Measurements from ENCODE around the gene GPR3.

The GPR3 gene

DNA sequence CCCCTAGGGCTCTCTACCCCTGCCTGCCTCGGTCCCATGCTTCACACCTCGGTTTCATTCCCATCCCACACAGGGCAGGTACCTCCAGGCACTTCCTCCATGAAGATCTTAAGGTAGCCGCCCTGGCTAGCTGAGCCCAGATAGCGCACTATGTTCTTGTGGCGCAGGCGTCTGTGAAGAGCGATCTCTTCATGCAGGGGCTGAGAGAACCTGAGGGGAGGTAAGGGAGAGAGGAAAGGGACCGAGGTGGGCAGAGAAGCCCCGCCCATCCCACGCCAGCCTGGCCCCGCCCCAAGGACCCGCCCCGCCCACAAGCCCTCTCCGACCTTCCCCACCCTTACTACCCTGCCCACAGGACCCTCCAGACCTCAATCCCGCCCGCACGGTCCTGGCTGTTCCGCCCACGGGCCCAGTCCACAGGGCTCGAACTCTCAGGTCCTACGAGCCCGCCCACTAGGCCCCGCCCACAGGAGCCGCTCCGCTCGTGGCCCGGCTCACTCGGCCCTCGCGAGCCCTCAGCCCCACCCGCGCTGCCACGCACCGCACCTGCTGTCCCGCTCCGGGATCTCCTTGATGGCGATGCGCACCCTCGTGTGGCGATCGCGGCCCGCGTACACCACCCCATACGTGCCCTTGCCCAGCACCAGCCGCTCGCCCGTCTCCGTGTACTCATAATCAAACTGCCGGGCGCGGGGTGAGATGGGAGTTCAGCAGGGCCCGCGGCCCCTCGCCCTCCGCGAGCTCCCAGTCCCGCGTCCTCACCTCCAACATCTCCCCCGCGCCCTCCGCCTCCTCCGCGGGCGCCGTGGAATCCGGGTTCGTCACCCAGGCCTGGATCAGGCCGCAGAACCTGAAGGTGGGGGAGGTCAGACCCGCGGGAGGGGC lies 32.0 kb upstream of the GPR3 start:
- TF ChIP-seq, protein P1, sequence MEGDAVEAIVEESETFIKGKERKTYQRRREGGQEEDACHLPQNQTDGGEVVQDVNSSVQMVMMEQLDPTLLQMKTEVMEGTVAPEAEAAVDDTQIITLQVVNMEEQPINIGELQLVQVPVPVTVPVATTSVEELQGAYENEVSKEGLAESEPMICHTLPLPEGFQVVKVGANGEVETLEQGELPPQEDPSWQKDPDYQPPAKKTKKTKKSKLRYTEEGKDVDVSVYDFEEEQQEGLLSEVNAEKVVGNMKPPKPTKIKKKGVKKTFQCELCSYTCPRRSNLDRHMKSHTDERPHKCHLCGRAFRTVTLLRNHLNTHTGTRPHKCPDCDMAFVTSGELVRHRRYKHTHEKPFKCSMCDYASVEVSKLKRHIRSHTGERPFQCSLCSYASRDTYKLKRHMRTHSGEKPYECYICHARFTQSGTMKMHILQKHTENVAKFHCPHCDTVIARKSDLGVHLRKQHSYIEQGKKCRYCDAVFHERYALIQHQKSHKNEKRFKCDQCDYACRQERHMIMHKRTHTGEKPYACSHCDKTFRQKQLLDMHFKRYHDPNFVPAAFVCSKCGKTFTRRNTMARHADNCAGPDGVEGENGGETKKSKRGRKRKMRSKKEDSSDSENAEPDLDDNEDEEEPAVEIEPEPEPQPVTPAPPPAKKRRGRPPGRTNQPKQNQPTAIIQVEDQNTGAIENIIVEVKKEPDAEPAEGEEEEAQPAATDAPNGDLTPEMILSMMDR (IDR thresholded peaks at IDR 0.05; ENCODE audit: low read depth, low read length), result no peak
- DNase-seq (ENCODE audit: extremely low read depth, low read depth), result no peak

DNA sequence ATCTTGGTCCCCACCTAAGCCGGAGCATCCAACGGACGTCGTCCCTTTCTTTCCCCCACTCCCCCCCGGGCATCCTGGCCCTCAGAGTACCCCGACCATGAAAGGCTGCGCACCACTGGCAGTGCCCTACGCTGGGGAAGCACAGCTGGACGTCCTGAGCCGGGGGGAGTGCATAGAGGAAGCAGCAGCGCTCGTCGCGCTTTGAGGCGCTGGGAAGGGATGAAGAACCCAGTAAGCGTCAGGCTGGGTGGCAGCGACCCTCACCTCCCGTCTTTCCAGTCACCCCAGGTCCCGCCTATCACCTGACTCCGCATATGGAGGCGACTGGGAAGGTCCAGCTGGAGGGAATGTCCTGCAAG lies 31.4 kb upstream of the GPR3 start:
- DNase-seq (ENCODE audit: extremely low read depth, low read depth), result no peak
- TF ChIP-seq, protein P1 (IDR thresholded peaks at IDR 0.05; ENCODE audit: low read depth, low read length), result no peak

DNA sequence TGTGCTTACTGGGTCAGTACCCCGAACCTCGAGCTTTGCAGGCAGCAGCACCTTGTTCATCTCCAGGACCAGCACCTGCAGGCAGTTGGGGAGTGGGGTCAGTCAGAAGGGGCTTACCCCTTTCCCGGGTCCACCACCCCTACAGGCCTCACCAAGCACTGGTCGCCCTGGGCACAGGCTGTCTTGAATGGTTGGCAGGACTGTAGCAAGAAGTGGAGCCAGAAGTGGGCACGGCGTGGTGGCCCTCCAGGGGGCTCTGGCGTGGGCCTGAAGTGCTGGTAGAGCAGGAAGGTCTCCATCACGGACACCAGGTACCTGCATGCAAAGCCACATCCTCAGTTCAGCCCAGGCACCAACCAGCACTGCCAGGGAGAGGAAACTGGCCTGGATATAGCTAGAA lies 30.9 kb upstream of the GPR3 start:
- TF ChIP-seq, protein P1 (IDR thresholded peaks at IDR 0.05; ENCODE audit: low read depth, low read length), result no peak
- DNase-seq (ENCODE audit: extremely low read depth, low read depth), result no peak

DNA sequence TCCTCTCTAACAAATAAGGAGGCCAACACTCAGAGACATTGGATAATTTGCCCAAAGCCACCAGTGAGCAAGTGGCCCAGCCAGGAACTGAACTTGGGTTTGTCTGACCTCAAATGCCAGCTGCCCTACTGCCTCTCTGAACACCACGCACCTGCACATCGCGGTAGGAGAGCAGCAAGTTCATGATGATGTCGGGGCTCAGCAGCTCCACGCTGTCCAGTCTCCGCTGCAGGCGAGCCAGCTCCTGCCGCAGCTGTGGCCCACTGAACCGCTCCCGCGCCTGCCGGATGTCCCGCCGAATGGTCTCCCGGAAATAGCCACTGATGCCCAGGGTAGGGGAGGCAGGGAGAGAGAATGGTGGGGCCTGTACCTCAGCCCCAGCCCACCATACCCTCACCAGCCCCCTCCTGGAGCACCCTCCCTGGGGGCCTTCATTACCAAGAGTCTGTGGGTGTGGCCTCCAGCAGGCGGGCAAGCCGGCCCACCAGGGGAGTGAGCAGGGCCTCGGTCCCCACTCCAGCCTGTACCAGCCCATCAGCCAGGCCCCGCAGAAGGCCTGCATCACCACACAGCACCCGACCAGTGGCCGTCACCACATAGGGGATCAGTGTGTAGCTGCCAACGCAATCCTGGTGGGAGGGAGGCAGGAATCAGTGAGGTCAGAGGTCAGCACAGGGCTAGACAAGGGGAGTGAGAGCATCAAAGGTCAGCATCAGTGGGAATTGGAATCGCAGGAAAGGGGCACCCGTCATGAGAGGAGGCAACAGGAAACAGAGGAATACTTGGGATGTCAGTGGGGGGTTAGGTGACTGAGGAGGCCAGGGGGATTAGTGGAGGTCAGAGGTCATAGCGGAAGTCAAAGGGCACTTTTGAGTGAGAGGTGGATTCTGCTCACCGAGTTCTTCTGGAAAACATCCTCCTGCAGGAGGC lies 28.4 kb upstream of the GPR3 start:
- TF ChIP-seq, protein P1 (IDR thresholded peaks at IDR 0.05; ENCODE audit: low read depth, low read length), result no peak
- DNase-seq (ENCODE audit: extremely low read depth, low read depth), result no peak

DNA sequence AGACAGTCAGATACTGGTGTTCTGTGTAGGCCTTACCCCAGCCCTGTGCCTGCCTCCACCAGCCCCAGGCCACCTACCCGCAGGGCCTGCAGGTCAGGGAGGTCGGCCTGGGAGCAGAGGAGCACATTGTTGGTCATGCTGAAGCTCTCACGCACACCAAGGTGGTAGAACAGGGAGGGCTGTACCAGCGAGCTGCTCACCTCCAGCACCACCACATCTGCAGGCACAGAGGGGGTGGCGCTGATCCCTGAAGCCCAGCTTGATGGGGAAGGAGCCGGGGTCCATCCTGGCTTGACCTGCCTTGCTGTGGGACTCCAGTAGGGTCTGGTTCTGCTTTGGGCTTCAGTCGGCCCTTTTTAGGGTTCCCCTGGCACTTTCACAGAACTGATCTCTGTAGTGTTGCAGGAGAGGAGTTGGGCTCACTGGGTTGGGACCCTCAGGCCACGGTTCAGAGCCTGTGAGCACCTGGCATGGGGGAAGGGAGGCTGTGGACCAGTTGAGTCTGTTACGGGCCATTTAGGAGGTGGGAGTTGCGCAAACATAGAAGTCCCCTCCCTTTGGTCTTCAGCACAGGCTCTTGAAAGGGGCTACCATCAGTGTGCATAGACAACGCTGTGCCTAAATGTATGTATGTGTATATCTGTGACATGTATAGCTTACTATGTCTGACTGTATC lies 27.6 kb upstream of the GPR3 start:
- no peak for DNase-seq (ENCODE audit: extremely low read depth, low read depth)
- TF ChIP-seq, protein P1 (IDR thresholded peaks at IDR 0.05; ENCODE audit: low read depth, low read length), result no peak

DNA sequence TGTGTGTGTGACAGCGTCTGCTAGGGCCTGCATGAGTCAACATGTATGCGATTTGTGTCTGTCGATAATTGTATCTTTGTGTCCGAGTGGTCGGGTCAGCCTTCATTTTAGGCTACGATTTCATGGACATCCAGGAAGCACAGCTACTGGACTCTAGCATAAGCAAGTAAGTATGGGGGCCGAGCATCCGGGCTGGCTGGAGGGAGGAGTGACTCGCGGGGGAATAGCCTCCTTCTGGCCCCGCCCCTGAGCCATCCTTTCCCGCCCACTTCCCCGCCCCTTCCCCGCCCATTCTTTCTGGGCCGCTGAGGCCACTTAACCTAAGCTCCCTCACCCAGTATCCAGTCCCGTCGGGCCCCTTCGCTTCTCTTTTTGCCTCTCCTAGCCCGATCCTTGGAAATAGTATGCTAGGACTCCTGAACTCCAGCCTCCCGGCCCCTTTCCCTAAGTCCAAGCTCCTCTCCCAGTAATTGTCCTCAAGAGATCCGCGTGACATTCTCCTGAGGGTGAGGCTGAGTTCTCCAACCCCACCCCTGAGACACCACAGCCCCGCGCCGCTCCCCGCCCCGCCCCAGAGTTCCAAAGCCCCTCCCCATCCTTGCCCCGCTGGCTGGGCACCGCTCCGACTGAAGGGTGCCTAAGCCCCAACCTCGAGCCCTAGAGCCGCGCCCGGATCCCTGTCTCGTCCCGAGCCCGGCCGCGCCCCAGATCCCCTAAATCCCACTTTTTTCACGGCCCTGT lies 26.9 kb upstream of the GPR3 start:
- TF ChIP-seq, protein P1 (IDR thresholded peaks at IDR 0.05; ENCODE audit: low read depth, low read length), result no peak

More for the DNA sequence above, 26.9 kb upstream of the GPR3 start:
- peak; percentile 70 for DNase-seq (ENCODE audit: extremely low read depth, low read depth)

Data from AG09319 (cell line).